Erythroblast (primary cell): Measurements from ENCODE around the gene VAC14.

ENCODE experiments used
- GATA1 ChIP-seq: IDR thresholded peaks from 2 replicates; pipeline ENCODE4 v1.6.1; 2011; ENCODE audit warnings: low read depth, mild to moderate bottlenecking, control low read depth, low read length, moderate library complexity
- POLR2A ChIP-seq: IDR thresholded peaks from 2 replicates; pipeline ENCODE4 v1.6.1; 2011; ENCODE audit warnings: mild to moderate bottlenecking, low read length

- TF ChIP-seq POLR2A (no peak), GATA1 (no peak)
These were observed 44.9 kb downstream of the VAC14 start for GRCh38 chr16:70756071-70756470.
